Iris pigment epithelial cell (primary cell): ENCODE results near the gene MSX1.

Experiments used
- DNase-seq: peaks from one replicate; pipeline ENCODE4 v3.0.0-alpha.2; 2011; ENCODE audit warnings: low read depth

Gene MSX1

DNA sequence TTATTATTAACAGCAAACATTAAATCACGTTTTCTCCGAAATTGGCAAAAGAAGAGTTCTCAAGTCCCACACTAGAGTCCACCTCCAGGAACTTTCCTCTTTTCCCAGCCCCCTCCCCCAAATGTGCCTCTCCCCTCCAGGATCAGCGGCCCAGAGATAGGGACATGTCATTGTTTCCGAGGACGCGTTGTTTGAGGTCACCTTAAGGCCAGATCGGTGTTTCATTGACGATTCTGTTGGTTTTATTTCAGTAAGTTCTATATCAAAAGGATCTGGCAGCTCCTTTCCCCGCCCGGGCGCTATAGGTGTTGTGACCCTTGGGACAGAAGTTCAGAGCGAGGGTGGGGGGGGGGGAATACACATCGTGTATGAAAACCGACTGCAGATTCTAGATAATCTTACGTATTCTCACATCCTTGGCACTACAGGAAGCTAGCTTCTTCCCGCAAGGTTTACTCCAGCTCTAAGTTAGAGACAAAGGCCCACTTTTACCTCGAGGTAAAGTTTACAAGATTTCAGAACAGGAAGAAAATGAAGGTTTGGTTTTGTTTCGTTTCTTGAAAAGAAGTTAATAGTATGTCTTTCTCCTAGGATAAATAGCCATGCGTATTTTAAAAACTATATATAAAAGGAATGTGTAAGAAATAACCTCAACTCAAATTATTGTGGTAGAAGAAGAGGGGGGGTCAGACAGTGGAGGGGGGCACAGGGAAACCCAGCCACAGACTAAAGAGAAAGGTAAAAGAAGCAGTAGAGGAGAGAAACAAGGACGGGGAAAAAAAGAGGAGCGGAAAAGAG, 739 bp upstream of the MSX1 start:
- no peak for DNase-seq

DNA sequence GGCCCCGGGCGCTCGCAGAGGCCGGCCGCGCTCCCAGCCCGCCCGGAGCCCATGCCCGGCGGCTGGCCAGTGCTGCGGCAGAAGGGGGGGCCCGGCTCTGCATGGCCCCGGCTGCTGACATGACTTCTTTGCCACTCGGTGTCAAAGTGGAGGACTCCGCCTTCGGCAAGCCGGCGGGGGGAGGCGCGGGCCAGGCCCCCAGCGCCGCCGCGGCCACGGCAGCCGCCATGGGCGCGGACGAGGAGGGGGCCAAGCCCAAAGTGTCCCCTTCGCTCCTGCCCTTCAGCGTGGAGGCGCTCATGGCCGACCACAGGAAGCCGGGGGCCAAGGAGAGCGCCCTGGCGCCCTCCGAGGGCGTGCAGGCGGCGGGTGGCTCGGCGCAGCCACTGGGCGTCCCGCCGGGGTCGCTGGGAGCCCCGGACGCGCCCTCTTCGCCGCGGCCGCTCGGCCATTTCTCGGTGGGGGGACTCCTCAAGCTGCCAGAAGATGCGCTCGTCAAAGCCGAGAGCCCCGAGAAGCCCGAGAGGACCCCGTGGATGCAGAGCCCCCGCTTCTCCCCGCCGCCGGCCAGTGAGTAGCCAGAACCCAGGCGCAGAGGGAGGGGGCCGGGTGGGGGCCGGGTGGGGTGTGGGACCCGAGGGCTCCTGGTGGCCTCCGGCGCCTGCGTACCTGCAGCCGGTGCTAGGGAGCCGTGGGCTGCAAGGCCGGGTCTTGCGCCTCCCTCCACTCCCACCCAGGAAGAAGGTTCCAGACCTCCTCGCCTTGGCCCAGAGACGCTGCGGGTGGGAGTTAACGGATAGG, 534 bp downstream of the MSX1 start:
- DNase-seq, result no peak

DNA sequence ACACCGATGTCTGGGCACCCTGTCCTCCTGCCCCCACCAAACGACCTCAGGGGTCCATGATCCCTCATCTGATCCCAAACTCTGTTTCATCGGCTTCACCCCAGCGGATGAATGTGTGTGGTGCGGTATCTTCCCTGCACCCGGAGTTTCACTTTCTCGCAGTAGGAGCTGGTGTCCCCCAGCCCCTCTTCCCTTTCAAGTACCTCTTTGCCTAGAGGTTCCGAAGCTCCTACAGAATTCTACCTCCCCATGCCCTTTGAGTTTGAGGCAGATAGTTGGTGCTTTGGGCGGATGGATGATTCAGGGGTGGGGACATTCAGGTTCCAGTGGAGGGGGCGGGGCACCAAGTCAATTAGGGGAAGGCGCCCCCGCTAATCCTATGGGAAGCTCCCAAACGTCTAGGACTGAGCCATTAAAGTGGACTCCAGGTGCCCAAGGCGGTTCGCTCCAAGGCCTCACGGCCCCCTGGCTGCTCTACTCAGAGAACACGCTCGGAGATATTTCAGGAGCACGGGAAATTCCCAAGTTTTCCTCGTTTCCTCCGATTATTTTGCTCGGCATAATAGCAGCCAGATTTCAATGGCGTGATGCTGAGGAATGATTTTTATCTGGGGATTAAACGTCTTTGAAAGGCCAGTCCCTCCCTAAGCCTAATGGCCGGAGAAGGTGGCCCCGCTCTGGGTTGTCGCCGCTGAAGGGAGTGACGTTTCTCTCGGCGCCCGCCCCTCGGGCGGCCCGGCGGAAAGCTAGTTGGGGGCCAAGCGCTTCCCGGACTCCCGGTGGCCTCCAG, 1.3 kb downstream of the MSX1 start:
- peak; percentile 52 for DNase-seq

DNA sequence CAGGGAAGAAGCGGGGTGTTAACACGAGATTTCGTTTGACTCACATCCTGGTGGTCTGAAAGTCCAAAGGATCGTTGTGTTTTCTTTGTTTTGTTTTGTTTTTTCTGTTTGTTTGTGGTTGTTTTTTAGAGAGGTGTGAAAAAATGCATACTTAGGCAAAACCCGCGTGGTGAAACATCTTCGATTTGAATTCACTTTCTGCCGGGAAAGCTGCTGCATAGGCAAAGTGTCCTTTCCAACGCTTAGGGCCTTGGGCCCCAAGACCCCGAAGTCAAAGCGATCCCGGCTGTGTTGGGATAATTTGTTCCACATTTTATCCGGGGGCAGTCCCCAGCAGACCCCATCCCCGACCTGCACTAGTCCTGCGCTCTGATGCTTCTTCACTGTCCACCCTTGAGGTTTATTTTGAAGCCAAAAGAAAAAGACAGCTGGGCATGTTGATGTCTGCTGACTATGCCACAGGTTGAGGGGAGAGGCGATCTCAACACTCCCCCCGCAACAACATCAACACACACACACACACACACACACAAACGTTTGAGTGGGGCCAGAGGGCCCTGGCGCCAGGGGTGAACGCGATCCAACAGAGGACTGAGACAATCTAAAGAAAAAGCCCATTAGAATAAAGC, 2.0 kb downstream of the MSX1 start:
- DNase-seq, result no peak

DNA sequence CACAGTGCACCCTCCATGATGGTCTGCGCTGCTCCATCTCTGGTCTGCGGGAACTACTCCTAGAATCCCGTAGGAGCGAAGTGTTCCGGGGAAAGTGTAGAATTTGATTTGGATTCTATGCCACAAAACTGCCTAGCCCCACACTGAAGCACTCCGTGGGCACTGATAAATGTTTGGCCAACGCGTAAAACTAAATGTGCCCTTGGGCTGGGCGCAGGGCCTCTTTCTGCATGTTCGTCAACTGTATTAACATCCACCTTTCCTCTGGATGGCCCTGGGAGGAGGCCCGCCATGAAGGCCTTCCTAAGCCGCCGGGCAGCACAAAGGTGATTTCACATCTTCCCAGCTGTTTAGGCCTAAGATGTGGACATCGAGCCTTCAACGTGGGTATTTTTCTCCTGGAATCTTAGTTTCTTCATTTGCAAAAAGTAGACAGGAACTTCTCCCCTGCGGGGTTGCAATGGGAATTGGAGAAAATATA, 2.6 kb downstream of the MSX1 start:
- no peak for DNase-seq

DNA sequence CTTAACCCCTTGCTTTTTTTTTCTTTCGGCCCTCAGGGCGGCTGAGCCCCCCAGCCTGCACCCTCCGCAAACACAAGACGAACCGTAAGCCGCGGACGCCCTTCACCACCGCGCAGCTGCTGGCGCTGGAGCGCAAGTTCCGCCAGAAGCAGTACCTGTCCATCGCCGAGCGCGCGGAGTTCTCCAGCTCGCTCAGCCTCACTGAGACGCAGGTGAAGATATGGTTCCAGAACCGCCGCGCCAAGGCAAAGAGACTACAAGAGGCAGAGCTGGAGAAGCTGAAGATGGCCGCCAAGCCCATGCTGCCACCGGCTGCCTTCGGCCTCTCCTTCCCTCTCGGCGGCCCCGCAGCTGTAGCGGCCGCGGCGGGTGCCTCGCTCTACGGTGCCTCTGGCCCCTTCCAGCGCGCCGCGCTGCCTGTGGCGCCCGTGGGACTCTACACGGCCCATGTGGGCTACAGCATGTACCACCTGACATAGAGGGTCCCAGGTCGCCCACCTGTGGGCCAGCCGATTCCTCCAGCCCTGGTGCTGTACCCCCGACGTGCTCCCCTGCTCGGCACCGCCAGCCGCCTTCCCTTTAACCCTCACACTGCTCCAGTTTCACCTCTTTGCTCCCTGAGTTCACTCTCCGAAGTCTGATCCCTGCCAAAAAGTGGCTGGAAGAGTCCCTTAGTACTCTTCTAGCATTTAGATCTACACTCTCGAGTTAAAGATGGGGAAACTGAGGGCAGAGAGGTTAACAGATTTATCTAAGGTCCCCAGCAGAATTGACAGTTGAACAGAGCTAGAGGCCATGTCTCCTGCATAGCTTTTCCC, 3.4 kb downstream of the MSX1 start:
- DNase-seq, result no peak

DNA sequence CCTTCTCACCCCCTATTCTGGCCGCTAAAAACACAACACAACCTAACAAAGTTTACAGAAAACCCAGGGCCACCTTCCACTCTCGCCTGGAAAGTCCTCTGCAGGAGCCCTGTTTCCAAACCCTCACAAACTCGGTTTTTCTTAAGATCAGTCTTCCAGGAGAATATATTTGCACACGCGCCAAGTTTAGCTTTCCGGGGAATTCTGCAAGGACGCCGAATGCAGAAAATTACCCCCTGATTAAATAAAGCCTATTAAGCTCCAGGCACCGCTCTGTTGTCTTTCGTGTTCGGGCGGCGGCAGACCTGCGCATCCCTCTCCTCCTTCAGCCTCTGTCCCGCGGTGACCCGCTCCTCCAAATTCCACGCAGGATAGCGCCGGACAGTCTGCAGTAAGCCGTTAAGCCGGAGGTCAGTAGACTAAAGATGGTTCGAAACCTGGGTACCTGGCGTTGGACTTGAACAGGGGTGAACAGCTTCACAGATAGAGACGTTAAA, 5.0 kb downstream of the MSX1 start:
- no peak for DNase-seq

DNA sequence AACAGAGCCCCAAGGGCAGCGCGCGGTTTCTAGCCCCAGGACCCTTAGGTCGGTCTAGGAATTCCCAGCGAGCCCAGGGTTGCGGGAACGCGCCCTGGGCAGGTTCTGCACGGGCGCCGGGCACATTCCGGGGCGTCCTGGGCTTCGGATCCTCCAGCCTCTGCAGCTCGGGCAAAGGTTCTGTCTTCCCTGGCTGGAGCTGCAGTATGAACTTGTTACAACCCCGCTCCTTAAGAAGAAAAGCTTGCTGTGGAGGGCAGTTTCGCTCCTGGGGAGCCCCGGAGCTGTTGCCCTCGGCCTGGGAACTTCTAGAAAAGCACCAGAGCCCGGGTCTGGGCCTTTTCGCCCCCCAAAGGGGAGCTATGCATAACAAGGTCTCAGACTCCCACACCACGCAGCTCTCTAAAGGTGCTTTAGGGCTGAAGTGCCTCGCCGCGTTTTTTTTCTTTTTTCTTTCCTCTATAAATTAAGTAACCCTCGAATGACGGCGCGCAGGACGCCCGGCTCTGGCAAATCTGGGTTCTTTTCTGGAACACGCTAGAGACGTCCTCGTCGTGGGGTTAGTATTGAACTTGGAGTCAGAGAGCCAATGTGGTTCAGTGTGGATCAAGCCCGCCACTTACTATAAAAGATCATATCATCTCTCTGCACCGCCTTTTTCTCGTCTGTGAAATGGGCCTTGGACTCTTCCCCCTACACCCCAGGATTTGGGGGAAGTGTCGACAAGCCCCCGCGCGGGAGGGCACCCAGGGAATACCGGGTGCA, 5.7 kb downstream of the MSX1 start:
- DNase-seq, result no peak

DNA sequence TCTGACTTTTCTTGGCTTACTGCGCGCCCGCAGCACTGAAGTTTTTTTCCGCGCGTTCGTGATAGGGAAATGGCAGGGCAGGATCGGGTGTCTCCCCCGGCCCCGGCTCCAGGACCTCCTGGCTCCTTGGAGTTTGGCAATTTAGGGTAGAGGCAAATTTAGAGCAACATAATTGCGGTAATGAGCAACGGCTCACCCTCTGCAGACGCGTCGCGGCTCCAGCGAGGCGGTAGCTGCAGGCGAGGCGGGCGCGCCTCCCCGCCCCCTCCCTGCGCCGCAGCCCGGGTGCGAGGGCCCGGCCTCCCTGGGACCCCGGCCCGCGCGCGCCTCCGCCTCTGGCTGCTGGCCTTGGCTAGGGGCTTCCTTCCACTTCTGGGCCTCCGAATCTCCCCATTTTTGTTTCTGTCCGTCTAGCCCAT, 6.2 kb downstream of the MSX1 start:
- no peak for DNase-seq

DNA sequence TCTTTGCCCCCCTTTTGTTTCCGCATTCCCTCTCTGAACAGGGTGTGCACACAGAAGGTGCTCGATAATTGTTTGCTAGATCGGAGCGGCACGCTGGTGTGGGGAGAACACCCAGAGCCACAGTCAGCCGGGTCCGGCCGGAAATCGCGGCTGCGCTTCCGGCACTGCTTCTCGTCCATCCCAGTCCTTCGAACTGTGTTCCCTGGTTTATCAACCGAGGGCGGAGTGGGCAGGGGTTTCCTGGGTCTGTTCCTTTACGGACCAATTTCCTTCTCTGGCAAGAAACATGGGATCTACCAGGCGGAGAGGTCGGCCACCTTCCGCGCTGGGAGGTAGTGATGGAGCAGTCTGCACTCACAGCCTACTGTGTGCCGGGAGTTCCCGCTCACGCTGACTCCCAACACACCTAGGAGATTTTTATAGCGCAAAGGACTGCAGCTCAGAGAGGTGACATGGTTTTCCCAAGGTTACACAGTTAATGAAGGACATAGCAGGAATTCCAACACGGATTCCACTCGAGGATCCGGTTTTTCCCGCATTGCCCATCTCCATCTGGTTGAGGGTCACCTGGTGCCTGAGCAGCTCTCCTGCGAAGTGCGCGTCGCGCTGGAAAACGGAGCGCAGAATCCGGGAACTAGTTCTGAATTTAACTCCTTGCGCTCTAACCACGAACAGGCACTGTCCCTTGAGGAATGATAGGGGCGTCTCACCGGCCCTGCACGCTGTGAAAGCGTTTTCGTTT, 6.8 kb downstream of the MSX1 start:
- DNase-seq, result no peak

DNA sequence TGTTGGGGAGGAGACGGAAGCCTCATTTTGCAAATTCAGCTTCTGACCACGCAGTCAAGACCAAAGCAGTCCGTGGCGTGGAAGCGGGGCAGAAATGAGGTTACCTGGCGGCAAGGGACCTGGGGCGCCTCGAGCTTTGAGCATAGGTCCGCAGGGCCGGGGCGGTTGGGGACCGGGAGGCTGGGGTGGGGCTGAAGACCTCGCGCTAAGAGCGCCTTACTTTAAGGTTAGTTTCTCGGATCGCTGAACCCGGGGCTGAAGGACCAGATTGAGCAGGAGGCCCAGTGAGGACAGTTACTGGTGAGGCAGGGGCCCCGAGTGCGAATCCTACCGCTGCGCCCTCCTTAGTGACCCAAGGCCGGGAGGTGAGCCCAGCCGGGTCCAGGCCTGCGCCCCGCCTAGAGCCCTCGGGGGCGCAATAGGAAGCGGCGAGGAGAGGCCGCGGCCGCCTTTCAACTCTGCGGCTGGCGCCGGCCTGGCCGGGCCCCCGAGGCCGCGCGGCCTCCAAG, 7.5 kb downstream of the MSX1 start:
- DNase-seq, result no peak

DNA sequence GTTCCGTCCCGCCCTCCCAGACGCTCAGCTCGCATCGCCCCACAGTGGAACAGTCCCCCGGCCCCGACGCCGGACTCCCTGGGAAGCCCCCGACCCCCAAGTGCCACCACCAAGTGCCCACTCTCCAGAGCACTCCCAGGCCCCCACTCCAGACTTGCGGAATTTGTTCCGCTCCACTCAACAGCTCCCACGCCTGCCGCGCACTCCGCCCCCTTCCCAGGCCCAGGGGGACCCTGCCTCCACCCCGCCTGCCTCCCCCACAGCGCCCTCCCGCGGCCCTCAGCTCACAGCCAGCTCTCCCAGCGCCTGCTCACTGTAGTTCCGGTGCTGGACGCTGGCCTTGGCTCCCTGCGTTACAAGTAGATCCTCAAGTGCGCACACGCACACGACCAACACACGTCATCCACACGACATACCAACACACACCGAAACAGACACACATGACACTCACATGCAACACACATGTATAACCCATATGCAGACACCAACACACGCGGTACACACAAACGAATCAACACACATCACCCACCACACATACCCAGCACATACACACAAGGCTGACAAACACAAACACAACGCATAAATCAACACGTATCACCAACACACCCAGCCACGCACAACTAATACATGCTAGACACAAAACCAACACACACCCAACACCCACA, 8.0 kb downstream of the MSX1 start:
- DNase-seq, result no peak

DNA sequence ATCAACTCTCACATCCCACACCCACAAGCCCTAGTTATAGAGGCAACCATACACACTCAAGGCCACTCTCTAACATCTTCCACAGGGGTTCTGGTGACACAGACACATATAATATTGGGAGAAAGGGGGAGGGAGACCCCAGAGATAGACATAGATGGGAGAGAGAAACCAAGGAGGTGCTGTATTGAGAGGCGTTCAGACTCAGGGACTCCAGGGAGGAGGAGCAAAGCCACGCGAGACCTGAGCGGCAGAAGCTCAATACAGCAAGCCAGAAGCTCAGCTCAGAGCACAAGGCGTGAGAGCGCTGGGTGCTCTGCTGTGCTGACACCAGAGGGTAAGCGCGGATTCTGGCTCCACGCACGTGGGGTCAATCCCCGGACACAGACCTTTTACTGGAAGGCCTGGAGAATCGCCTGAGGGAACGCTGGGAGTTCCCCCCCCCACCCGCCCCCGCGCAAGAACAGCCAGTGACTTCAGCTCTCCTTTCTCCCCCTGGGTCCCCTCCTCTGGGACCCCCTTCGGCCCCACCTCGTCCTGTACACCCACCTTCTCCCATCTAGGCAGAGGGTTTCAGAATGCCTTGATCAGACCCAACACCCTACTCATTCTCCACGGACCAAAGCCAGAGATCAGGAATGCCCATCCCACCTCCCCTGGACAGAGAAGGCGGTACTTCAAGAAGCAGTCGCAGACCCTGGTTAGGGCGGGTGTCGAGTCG, 8.7 kb downstream of the MSX1 start:
- DNase-seq, result no peak

DNA sequence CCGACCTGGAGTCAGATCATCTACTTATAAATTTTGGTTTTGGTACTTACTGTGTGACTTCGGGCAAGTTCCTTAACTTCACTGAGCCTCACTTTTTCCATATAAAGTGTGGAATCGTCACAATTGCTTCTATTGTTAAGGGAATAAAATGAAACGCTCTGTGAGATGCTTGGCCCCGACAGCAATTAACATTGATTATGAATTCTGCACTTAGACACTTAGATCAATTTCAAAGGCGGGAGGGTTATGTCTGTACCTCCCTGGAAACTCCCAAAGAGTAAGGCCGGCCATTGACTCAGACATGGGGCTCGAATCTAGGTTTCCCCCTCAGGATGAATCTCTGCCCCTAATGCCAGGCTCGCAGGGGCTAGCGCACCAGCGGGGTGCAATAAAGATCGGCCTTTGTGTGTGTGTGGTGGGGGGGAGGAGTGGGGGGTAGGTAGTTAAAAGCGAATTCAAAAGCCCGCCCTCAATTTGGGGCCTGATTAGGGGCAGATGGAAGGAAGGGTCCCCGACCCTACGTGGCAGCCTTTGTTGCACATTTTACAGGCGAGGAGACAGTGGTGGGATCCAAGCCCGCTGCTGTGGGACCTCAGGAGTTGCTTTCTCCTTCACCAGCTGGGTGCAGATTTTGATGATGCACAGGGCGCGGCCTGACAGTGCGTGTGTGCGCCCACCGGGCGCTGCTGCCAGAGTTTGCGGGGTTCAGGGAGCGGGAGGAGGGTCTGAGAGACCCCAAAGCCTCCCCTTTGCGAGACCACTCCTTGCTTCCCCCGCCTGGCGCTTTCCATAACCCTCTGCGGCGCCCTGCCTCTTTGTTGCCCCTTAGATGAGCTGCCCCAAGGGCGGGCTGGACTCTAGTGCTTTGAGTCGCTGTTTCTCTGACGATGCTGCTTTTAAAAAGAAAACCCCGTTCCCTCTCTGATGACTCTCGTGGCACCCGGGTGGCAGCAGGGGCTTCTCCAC, 9.6 kb downstream of the MSX1 start:
- DNase-seq, result no peak

DNA sequence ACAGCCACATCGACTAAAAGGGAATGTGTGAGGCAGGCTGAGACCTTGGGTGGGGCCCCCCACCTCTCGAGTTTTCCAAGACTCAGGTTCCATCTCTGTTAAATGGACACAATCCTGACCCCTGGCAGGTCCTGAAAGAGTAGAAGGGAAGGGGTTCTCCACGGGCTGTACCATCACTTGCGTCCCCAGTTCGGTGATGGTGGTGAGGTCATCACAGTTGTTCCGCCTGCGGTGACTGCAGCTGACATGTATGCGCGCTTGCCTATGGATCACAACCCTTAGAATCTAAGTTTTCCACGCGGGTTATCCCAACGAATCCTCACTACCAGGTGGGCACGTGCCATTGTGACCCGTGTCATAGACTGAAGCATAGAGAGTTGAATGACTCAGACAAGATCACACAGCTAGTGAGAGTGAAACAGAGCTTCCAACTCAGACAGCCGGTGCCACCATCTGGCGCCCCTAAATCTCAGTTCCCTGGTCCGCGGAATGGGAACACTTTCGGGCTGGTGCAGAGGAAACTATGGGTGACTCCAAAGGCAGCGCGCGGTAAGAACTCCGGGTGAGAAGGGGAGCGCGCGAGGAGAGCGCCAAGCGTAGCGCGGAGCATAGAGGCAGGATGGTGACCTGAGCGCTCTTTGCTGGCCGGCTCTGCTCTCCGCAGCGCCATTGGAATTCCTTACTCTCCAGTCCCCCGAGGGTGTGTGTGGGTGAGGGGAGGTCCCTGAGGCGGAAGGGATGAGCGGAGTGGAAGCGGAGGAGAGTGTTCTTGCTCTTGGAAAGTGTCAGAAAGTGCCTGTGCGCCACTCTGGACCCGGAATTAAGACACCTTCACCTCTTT, 10.5 kb downstream of the MSX1 start:
- DNase-seq, result no peak
